Measurements from ENCODE around the gene LMO1. TPM values are rescaled to one million over a fixed set of nuclear protein-coding genes. Genes with fewer than 3 reads are reported as not detected.

The LMO1 gene
- total RNA-seq, 2 experiments from 2014 or later, result not detected

DNA sequence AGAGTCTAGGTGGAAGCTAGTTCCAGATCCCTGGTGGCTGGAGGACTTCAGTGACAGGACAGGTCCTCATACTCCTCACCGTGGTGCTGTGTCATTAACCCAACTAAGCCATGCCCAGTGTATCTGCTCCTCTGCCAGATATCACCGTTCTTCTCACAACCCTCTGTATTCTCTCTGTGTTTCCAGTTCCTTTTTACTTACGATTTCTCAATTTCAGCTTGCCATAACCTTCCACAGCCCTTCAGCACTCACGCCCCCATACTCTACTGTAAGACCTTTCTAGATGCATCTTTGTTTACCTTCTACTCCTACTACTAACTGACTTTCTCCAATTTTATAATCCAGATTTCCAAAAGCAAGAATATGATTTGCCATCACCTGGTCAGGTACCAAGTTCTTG, 68.7 kb downstream of the LMO1 start:
- no peak overlapping the region for H3K27ac Mint-ChIP-seq
- H3K9me3 Mint-ChIP-seq, result no peaks in the 10 kb centered on the region
- ChIA-PET CTCF (no interaction called here), POLR2A (no interaction called here)
- H3K4me3 Mint-ChIP-seq, result no peak overlapping the region
- no peaks in the 10 kb centered on the region for H3K4me1 Mint-ChIP-seq (ENCODE audit: low read depth)
- H3K27me3 Mint-ChIP-seq, result peaks cover 66% of the 10 kb centered on the region
- DNase-seq, result no peak
- H3K36me3 Mint-ChIP-seq (ENCODE audit: low read depth), result no peaks in the 10 kb centered on the region
- Histone ChIP-seq H3K27me3 (ENCODE audit: control insufficient read depth in 1 of 2, insufficient read depth in 2 of 2, low read length in 2 of 2) (peaks cover 6 to 24% of the 10 kb centered on the region in 2 experiments), H3K27ac (ENCODE audit: low read depth in 1 of 2, low read length in 2 of 2) (no peak overlapping the region), H3K36me3 (ENCODE audit: insufficient read depth, low read length) (no peaks in the 10 kb centered on the region), H3K4me1 (ENCODE audit: insufficient read depth, low read length) (no peaks in the 10 kb centered on the region), H3K9me3 (ENCODE audit: control insufficient read depth in 1 of 2, insufficient read depth in 1 of 2, low read length in 2 of 2) (no peaks in the 10 kb centered on the region), H3K4me3 (ENCODE audit: low read length) (no peak overlapping the region)
- TF ChIP-seq, protein P1, sequence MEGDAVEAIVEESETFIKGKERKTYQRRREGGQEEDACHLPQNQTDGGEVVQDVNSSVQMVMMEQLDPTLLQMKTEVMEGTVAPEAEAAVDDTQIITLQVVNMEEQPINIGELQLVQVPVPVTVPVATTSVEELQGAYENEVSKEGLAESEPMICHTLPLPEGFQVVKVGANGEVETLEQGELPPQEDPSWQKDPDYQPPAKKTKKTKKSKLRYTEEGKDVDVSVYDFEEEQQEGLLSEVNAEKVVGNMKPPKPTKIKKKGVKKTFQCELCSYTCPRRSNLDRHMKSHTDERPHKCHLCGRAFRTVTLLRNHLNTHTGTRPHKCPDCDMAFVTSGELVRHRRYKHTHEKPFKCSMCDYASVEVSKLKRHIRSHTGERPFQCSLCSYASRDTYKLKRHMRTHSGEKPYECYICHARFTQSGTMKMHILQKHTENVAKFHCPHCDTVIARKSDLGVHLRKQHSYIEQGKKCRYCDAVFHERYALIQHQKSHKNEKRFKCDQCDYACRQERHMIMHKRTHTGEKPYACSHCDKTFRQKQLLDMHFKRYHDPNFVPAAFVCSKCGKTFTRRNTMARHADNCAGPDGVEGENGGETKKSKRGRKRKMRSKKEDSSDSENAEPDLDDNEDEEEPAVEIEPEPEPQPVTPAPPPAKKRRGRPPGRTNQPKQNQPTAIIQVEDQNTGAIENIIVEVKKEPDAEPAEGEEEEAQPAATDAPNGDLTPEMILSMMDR (IDR thresholded peaks at IDR 0.05), result no peak
- intact Hi-C loops (cut with DNase I, micrococcal nuclease), result no loop called here
- ATAC-seq (ENCODE audit: poor library complexity), result no peak

DNA sequence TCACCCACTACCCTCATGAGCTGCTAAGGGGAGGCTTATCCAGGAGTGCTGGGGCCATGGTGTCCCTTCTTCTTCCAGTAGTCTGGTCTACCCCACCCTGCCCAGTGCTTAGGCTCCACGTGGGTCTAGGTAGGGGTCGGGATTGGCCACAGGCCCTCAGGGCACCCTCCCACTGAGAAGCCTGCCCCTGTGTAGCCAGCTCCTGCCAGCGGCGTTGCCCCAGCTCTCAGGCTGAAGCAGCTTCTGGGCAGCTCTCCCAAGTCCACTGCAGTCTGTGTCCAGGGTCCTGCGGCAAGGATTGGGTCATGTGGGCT, 70.8 kb downstream of the LMO1 start:
- ATAC-seq (ENCODE audit: poor library complexity) (no peak), DNase-seq (no peak)
- TF ChIP-seq, protein P1 (IDR thresholded peaks at IDR 0.05), result peak; percentile 35
- Histone ChIP-seq H3K4me3 (ENCODE audit: low read length) (no peak overlapping the region), H3K36me3 (ENCODE audit: insufficient read depth, low read length) (no peaks in the 10 kb centered on the region), H3K9me3 (ENCODE audit: control insufficient read depth in 1 of 2, insufficient read depth in 1 of 2, low read length in 2 of 2) (no peaks in the 10 kb centered on the region), H3K27ac (ENCODE audit: low read depth in 1 of 2, low read length in 2 of 2) (no peak overlapping the region), H3K4me1 (ENCODE audit: insufficient read depth, low read length) (no peaks in the 10 kb centered on the region), H3K27me3 (ENCODE audit: control insufficient read depth in 1 of 2, insufficient read depth in 2 of 2, low read length in 2 of 2) (peaks cover 6 to 24% of the 10 kb centered on the region in 2 experiments)
- ChIA-PET POLR2A (no interaction called here), CTCF (interaction anchor here (1.5 kb wide), 1 partner anchor 12 kb away, joined by 5 read pairs; no protein-coding TSS in a partner anchor)
- H3K27me3 Mint-ChIP-seq, result peaks cover 77% of the 10 kb centered on the region
- intact Hi-C loops (cut with DNase I, micrococcal nuclease), result loop anchor here (1.0 kb wide), 1 partner anchor 373 kb away; no protein-coding TSS in a partner anchor
- no peak overlapping the region for H3K4me3 Mint-ChIP-seq
- no peak overlapping the region for H3K27ac Mint-ChIP-seq
- no peaks in the 10 kb centered on the region for H3K9me3 Mint-ChIP-seq
- no peaks in the 10 kb centered on the region for H3K4me1 Mint-ChIP-seq (ENCODE audit: low read depth)
- no peaks in the 10 kb centered on the region for H3K36me3 Mint-ChIP-seq (ENCODE audit: low read depth)

DNA sequence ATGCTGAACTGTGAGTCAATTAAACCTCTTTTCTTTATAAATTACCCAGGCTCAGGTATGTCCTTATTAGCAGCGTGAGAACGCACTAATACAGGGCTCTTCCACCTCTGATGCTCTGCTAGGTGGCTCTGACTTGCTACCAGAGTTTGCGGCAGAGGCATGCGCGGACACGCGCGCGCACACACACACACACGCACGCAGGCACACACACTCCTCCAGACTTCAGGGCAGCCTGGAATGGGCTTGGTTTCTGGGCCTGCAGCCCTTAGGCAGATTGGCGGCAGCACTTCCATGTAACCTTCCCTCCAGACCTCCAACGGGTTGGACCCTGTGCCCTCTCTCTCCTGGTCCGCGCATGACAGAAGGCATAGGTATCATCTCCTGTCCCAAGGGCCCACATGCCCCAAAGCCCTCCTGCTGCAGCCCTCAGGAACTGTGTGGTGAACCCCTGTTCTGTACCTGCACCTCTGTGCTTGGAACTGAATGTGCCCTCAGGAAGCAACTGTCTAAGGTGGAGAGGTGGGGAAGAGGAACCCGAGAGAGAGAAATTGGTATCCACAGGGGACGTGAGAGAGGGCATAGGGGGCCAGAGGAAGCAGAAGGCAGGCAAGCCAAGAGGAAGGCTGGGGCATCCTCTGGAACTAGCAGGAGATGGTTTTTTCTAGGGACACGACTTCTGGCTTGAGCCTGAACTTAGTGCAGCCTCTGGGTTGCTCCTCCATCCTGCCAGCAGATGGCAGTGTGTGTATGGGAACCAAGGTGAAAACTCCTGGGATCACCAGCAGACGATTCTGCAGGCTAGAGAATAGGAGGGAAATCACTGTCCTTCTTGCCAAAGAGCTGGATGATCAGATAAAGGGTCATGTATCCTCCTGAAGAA, 71.4 kb downstream of the LMO1 start:
- H3K4me3 ChIP-seq (ENCODE audit: low read length), result no peak overlapping the region
- H3K36me3 ChIP-seq (ENCODE audit: insufficient read depth, low read length), result no peaks in the 10 kb centered on the region
- H3K4me3 Mint-ChIP-seq, result no peak overlapping the region
- H3K27me3 ChIP-seq (ENCODE audit: control insufficient read depth in 1 of 2, insufficient read depth in 2 of 2, low read length in 2 of 2), result peaks cover 6 to 24% of the 10 kb centered on the region in 2 experiments
- H3K4me1 Mint-ChIP-seq (ENCODE audit: low read depth), result no peaks in the 10 kb centered on the region
- no peaks in the 10 kb centered on the region for H3K9me3 Mint-ChIP-seq
- TF ChIP-seq, protein P1 (IDR thresholded peaks at IDR 0.05), result peak; percentile 74
- no peaks in the 10 kb centered on the region for H3K9me3 ChIP-seq (ENCODE audit: control insufficient read depth in 1 of 2, insufficient read depth in 1 of 2, low read length in 2 of 2)
- ATAC-seq (ENCODE audit: poor library complexity) (no peak), DNase-seq (peak in 11 of 14 experiments; percentile 7 to 59 (median 23))
- ChIA-PET CTCF (interaction anchor here (1.5 kb wide), 1 partner anchor 13 kb away, joined by 5 read pairs; no protein-coding TSS in a partner anchor), POLR2A (no interaction called here)
- no peaks in the 10 kb centered on the region for H3K4me1 ChIP-seq (ENCODE audit: insufficient read depth, low read length)
- peaks cover 72% of the 10 kb centered on the region for H3K27me3 Mint-ChIP-seq
- intact Hi-C loops (cut with DNase I, micrococcal nuclease), result loop anchor here (1.0 kb wide), 1 partner anchor 374 kb away; no protein-coding TSS in a partner anchor
- H3K36me3 Mint-ChIP-seq (ENCODE audit: low read depth), result no peaks in the 10 kb centered on the region
- H3K27ac ChIP-seq (ENCODE audit: low read depth in 1 of 2, low read length in 2 of 2), result no peak overlapping the region
- H3K27ac Mint-ChIP-seq, result no peak overlapping the region
